ENCODE results near the gene GNA15.
"Not testable (repeated sequence)": the region's sequence is repeated elsewhere in the genome, so short reads cannot be mapped to it uniquely, and the experiment has no call there.

The GNA15 gene

DNA sequence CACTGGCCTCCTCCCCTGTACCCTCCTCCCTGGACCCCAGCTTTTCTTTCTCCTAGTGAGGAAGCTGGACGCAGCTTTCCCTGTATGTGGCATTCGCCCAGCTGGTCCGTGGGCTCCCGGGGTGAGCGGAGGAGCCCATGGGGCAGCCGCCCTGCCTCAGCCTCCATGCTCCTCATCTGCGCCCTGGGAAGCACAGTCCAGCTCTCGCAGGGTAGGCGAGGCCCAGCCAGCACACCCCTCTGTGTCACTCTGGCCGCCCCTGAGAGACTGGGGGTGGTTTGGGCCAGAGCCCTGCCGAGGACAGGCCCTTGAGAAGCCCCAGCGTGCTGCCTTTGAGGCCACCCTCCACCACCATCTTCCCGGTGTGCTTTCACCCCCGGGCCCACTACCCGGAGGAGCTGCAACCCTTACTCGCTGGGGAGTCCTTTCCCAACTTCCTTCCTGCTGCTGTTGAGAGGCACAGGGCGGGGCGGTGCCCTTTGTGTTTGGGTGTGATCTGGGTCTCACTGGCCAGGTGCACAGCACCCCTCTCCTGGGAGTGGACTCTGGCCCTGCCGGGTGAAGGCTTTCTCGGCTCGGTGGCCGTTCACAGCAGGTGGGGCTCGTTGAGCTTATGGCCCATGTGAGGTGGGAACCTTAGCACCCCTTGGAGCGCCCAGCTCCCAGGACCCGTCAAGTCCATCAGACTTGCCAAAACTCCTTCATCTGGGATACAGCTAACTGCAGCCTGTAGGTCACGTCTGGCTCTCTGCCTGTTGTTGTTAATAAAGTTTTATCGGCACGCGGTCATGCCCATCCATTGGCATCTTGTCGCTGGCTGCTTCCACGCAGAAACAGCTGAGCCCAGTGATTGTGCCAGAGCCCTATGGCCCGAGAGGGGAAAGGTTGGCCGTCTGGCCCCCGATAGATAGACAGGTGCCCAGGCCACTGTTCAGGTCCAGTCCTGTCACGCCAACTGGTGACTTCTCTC is 53.1 kb downstream of the GNA15 start:
- FAIRE-seq (no peak), DNase-seq (ENCODE audit: insufficient read length, low spot score) (no peak)

DNA sequence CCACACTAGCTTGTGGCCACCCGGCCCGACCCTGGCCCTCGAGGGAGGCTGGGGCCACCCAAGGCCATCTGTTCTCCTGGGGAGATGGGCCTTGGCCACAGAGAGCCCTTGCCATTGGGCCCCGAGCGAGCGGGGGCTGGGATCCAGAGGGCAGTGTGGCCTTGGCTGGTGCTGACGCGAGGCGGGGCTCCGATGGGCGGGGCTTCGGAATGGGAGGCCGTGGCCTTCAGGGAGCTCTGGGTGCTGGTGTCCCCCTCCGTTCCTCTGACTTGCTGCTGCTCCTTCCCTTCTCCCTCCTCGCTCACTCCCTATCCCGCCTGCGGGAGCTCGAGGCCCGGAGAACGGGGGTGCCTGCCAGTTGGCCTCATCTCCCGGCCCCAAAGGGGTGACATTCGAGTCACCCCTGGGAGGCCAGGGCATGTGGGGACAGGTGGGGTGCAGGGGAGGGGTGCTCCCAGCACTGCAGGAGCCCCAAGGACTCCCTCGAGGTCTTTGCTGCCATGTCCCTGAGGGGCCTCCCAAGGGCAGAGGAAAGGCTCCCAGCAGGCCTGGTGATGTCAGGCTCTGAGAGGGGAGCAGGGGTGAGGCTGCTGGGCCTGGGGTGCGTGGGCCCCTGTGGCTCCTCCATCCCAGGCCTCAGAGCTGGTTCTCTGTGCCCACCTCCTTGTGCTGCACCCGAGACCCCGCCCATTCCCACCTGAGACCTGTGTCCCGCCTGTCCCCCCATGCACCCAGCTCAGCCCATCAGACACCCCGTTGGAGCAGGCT is 54.1 kb downstream of the GNA15 start:
- FAIRE-seq (no peak), DNase-seq (ENCODE audit: insufficient read length, low spot score) (no peak)

DNA sequence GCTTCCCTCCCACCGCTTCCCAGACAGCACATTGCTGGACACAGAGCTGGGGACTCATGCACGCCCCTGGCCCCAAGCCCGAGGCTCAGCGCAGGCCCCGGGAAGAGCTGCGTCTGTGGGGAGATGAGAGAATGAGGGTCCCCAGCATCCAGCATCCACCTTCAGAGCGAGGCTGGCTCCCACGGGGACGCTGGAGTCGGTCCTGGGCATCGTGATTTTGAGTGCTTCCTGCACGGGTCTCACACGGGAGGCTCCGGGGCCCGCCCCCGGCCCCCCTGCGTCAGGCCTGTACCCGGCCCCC is 54.6 kb downstream of the GNA15 start:
- DNase-seq (ENCODE audit: insufficient read length, low spot score) (no peak), FAIRE-seq (no peak)

DNA sequence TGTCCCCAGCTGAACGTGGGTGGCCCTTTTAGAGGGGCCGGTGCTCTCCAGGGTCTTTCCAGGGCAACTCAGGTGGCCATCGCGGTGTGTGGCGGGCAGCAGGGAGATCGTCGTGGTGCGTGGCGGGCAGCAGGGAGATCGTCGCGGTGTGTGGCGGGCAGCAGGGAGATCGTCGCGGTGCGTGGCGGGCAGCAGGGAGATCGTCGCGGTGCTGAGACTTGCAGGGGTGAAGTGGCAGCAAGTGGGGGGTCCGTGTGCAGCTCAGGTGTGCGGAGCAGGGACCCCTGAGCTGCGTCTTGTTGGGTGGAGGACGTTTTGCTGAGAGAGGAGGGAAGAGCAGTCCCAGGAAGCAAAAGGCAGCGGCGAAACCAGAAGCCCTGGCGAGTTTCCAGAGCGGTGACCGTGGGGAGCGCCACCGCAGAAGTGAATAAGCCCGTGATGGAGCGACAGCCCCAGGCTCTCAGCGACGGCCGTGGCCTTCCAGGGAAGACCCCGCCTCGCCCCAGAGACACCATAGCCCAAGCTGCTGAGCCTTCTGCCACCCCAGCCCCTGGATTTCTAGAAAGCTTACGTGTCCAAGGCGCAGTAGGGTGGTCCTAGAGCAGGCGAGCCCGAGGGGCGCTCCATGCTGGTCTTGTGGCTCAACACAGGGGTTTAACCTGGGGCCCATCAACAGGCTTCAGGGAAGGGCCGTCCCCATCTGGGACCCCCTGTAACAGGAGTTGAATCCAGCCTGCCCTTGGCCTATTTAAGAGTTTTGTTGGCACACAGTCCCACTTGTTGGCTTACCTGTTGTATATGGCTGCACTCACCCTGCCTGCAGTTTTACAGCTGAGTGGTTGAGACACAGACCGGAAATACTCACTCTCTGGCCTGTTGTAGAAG is 55.3 kb downstream of the GNA15 start:
- FAIRE-seq: no peak
- no peak for DNase-seq (ENCODE audit: insufficient read length, low spot score)

DNA sequence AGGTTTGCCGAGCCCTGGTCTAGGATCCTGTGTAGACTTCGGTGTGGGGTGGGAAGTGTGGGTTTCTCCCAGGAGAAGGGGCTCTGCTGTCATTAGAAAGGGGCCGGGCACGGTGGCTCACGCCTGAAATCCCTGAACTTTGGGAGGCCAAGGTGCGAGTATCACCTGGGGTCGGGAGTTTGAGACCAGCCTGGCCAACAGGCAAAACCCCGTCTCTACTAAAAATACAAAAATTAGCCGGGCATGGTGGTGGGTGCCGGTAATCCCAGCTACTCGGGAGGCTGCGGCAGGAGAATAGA is 55.9 kb downstream of the GNA15 start:
- not testable (repeated sequence) for DNase-seq (ENCODE audit: insufficient read length, low spot score); FAIRE-seq

DNA sequence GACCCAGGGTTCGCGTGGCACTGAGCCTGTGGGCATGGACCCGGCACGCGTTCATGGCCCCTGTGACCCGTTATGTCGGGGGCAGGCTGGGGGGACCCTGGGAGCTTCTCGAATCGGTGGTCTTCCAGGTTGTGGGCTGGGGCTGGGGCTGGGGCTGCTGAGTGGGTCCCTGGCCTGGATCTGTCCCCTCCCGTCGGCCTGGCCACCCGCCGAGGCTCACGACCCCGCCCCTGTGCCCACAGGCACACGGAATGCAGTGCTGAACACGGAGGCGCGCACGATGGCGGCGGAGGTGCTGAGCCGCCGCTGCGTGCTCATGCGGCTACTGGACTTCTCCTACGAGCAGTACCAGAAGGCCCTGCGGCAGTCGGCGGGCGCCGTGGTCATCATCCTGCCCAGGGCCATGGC is 56.4 kb downstream of the GNA15 start:
- FAIRE-seq: no peak

DNA sequence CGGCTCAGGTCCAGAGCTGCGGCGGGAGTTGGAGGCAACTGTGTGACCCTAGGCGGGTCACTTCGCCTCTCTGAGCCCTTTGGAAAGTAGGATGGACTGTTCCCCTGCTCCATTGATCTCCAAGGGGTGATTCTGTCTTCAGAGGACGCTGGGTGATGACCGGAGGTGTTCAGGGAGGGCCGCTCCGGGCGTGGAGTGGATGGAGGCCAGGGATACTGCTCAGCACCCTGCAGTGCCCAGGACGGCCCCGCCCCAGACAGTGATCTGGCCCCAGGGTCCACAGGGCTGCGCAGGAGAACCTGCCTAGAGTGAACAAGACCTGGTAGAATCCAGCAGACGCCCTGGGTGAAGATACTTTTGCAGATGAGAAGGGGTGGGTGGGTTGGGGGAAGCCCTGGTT is 56.9 kb downstream of the GNA15 start:
- FAIRE-seq: no peak

More for the DNA sequence above, 56.4 kb downstream of the GNA15 start:
- DNase-seq (ENCODE audit: insufficient read length, low spot score): no peak

DNA sequence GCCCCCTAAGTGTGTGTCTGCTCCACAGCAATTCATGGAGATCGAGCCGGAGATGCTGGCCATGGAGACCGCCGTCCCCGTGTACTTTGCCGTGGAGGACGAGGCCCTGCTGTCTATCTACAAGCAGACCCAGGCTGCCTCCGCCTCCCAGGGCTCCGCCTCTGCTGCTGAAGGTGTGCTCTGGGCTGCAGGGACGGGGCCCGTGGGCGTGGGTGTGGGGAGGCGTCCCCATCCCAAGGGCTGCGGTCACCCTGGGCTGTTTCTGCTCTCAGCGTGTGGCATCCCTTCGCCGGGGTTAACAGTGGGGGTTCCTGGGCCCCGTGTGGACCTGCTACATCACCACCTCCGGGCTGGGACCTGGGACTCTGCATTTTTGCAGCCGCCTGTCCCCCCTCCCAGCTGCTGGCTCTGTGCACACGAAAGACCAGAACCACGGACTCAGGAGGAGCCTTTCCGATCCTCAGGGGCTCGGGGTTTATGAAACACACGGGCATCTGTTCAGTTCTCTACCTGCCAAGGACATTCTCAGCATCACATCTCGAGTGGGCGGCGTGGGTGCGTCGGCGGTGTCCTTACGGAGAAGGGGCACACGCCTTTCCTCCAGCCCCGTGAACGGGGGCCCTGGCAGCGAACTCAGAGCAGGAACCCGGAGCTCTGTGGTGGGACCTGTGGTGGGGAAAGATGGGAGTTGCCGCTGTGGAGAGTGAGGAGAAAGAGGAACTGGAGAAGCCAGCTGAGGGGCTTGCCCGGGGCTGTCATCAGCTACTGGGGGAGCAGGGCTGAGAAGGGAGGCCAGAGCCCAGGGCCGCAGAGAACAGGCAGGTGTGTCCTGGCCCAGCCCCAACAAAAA is 57.6 kb downstream of the GNA15 start:
- FAIRE-seq: no peak
- DNase-seq (ENCODE audit: insufficient read length, low spot score): no peak

More for the DNA sequence above, 56.9 kb downstream of the GNA15 start:
- no peak for DNase-seq (ENCODE audit: insufficient read length, low spot score)

DNA sequence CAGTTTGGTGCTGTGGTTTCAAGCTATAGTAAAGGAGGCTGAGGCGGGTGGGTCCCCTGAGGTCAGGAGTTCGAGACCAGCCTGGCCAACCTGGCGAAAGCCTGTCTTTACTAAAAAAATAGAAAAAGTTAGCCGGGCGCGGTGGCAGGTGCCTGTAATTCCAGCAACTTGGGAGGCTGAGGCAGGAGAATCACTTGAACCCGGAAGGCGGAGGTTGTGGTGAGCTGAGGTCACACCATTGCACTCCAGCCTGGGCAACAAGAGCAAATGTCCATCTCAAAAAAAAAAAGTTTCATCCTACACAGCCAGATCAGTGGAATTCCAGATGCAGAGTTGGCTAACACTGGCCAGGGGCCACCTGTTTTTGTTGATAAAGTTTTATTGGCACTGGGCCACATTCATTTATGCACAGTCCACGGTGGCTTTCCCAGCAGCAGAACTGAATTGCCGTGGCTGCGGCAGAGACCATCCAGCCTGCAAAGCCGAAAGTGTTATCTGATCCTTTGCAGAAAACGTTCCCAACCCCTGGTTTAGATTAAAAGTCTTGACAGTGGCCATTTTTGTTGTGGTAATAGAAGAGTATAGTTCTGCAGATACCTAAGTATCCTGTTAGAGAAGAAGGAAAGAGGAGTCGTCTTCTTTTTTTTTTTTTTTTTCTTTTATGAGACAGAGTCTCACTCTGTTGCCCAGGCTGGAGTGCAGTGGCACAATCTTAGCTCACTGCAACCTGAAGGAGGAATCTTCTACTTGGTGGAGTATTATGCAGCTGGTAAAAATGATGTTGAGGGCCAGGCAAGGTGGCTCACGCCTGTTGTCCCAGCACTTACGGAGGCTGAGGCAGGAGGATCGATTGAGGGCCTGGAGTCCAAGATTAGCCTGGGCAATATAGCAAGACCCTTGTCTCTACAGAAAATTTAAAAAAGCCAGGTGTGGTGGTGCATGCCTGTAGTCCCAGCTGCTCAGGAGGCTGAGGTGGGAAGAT is 58.6 kb downstream of the GNA15 start:
- no peak for FAIRE-seq
- no peak for DNase-seq (ENCODE audit: insufficient read length, low spot score)

DNA sequence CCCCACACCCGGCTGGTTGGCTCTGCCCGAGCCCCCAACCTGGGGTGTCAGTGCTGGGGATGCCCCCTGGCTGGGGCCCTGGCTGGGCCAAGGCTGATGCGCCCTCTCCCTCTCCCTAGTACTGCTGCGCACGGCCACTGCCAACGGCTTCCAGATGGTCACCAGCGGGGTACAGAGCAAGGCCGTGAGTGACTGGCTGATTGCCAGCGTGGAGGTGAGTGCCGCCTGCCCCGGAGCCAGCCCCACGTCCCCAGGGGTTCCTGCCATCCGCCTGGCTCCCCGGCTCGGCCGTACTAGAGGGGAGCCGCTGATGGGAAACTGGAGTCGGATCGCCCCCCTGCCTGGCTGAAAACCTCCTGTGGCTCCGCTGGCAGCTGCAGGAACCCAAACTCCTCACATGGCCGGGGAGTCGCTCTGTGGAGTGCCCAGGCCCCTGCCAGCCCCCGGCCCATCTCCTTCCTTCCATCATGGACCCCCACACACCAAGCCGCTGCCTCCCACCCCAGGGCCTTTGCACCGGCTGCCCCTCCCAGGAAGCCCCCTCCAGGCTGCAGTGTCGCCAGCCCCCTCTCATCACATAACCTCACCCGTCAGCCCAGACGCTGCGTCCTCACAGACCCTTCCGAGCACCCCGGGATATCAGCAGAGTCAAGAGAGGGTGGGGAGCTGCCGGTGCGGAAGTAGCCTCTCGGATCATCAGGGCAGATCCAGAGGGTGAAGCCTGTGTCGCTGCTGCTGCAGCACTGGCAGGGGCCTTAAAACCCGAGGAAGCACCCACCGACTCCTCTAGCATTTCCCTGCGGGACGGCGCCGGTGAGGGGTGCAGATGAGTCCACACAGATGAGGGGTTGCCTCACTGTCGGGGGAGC is 60.5 kb downstream of the GNA15 start:
- no peak for FAIRE-seq

DNA sequence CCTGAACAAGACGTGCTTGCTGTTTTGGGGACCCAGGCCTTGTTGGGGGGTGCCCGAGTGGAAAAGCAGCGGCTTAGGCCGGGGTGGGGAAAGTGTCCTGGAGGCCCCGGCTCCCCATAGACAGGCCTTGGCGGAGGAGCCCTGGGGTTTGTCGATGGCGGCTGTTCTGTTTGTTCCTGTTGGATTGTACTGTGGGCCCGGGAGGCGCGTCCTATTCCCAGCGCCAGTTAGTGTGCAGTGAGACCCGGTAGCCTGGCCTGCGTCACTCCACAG is 61.0 kb downstream of the GNA15 start:
- DNase-seq (ENCODE audit: insufficient read length, low spot score) (no peak), FAIRE-seq (no peak)

More for the DNA sequence above, 60.5 kb downstream of the GNA15 start:
- DNase-seq (ENCODE audit: insufficient read length, low spot score): no peak

DNA sequence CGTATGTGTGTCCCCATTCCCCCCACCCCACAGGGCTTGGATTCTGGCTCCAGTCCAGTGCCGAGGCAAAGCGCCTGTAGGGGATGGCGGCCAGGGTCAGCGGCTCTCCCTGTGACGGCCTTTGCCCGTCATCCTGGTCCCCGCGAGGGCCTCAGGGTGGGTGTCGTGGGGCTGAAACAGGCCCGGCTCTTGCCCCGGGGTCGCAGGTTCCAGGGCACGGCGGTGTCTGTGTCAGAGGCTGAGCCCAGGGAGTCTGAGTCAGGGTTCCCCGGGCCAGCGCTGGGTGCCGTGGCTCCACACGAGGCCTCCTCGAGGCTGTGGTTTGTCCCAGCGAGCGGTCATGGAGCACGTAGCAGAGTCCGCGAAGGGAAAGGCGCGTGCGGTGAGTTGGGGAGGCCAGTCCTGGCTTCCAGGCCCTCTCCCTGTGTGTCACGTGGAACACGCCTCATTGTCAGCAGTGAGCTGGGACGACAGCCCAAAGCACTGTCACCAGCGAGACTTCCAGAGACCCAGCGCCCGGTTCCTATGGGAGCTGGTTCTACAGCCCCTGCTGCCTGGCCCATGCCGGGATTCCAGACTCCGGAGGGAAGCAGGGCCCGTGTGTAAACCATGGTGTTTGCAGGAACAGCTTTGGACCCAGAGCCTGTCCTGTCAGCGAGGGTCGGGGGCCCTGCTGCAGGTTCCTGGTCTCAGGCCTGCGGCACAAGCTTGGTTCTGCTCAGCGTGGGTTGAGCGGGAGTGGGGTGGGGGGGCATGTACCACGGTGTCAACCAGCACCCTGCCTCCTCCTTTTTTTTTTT is 63.3 kb downstream of the GNA15 start:
- FAIRE-seq: no peak
- DNase-seq (ENCODE audit: insufficient read length, low spot score): no peak

DNA sequence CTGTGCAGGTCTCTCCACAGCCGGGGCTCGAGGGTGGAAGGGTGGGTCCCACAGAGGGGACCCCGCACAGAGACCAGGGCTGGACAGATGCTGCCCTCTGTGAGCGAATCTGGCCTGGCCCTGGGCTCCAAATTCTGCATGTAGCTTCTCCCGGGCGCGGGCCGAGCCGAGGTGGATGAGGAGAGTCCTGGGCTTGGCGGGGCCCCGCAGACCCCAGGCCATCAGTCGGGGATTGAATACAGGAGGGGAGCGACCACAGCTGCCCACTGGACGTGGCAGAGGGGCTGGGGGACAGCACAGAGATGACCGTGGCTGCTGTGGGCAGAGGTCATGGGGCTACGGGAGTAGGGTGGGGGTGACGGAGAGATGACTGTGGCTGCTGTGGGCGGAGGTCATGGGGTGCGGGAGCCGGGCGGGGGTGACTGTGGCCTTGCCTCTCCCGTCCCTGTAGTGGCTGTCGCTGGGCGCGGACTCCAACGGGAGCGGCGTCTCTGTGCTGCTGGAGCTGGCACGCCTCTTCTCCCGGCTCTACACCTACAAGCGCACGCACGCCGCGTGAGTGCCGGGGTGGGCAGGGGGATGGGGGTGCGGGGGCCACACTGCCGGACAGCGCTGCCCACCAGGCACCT is 65.4 kb downstream of the GNA15 start:
- no peak for DNase-seq (ENCODE audit: insufficient read length, low spot score)
- FAIRE-seq: no peak

DNA sequence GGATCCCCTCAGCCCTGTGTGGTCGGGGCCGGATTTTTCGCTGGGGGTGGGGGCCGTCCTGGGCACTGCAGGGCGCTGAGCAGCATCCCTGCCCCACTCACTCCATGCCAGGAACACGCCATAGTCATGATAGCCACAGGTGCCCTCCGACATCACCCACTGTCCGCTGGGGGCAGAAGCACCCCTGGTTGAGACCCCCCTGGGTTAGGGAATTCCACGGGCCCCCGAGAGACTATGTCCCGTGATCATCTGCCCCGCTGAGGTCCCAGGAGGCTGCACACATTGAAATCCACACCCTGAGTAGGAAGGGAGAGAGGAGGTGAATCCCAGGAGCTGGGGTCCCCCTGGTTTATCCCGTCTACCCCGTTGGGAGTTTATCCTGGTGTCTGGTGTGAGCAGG is 66.1 kb downstream of the GNA15 start:
- FAIRE-seq (no peak), DNase-seq (ENCODE audit: insufficient read length, low spot score) (no peak)

DNA sequence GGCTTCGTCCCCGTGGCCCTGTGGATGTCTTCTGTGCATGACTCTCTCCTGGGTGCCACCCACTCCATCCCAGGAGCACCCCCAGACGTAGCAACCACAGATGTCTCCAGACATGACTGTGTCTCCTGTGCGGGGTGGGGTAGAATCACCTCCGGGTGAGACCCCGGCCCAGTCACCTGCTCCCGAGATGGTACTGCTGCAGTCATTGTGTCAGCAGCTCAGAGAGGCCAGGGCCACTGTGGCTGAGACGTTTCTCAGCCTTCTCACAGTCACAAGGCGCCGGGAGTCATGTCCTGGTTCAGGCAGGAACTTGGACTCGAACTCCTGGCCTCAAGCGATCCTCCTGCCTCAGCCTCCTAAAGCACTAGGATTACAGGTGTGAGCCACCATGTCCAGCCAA is 66.5 kb downstream of the GNA15 start:
- FAIRE-seq (no peak), DNase-seq (ENCODE audit: insufficient read length, low spot score) (no peak)

DNA sequence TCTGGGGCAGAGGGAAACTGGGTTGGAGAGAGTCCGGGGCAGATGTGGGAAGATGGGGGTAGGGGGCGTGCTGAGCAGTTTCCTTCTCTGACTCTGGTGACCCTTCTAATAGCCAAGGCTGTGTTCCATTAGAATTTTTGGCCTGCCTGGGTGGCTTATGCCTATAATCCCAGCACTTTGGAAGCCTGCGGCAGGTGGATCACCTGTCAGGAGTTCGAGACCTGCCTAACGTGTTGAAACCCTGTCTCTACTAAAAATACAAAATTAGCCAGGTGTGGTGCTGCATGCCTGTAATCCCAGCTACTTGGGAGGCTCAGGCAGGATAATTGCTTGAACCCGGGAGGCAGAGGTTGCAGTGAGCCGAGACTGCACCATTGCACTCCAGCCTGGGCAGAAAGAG is 67.1 kb downstream of the GNA15 start:
- DNase-seq (ENCODE audit: insufficient read length, low spot score); FAIRE-seq: not testable (repeated sequence)

Measured in HTR-8/SVneo (cell line).